Measurements from ENCODE around the gene PKD1.
"Not testable (repeated sequence)": the region's sequence is repeated elsewhere in the genome, so short reads cannot be mapped to it uniquely, and the experiment has no call there.

Gene PKD1

DNA sequence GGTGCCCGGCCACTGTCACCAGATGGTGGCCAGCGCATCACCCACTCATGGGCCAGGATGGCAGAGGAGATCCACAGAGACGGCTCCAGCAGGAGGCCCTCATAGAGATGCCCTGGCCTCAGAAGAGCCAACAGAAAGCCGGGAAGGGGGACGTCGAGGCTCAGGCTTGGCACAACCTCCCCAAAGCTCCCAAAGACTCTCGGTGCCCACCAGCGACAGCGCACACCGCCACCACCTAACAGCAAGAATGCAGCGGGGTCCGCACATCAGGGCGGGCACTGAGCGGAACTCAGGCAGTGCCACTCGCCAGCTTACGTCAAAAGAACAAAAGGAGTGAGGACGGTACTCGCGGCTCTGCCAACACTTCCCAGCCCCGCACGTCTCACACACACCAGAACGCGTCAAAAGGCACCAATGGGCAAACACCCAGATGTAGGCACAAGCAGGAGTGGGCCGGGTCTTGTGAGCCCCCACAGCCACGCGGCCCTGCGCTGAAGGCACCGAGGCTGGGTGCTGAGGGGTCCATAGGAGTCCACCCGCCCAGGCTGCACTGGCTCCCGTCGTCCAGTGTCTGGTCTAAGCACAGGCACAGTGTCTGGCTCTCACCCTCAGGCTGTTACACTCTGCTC, 8.7 kb downstream of the PKD1 start:
- not testable (repeated sequence) for DNase-seq (ENCODE audit: insufficient read length, low spot score); FAIRE-seq

DNA sequence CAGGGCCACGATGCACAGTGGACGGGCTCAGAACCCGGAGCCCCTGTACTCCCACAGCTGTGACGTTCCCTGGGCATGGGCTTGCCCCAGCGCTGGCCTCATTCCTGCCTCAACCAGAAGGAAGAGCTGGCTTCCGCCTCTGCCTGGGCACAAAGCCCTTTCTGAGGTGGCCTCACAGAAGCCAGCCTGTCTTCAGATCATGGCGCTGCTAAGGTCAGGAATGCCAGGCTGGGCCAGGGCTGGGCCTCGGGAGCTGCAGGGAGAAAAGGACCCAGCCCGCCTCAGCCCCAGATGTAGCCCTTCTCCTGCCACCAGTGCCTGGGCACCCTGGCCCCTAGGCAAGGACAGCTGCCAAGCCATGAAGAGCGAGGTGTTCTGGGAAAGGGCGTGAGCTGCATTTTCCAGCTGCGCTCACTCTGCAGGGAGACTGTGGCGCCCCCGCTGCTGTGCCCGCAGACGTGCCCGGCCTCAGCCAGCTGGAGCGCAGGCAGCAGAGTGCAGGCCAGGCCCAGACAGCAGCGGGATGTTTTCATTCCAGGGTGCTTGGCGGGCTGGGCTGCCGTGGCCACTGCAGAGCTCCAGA, 9.4 kb downstream of the PKD1 start:
- FAIRE-seq; DNase-seq (ENCODE audit: insufficient read length, low spot score): not testable (repeated sequence)

DNA sequence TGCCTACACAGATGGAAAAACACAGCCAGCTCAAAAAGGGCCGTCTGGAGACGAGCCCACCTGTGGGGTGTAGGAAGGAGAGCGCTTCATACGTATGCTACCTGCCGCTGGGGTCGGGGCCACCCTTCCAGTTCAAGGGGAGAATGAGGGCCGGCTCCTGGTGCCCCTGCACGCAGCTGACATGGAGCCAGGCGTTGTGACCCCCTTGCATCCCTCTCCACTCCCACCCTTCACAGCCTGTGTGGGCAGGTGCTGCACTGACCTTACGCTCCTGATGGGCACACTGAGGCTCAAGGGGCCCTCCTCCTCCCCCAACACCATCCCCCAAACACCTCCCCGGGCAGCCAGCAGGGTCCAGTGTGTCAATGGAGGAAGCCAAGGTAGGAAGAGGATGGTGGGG, 10.1 kb downstream of the PKD1 start:
- not testable (repeated sequence) for DNase-seq (ENCODE audit: insufficient read length, low spot score); FAIRE-seq

DNA sequence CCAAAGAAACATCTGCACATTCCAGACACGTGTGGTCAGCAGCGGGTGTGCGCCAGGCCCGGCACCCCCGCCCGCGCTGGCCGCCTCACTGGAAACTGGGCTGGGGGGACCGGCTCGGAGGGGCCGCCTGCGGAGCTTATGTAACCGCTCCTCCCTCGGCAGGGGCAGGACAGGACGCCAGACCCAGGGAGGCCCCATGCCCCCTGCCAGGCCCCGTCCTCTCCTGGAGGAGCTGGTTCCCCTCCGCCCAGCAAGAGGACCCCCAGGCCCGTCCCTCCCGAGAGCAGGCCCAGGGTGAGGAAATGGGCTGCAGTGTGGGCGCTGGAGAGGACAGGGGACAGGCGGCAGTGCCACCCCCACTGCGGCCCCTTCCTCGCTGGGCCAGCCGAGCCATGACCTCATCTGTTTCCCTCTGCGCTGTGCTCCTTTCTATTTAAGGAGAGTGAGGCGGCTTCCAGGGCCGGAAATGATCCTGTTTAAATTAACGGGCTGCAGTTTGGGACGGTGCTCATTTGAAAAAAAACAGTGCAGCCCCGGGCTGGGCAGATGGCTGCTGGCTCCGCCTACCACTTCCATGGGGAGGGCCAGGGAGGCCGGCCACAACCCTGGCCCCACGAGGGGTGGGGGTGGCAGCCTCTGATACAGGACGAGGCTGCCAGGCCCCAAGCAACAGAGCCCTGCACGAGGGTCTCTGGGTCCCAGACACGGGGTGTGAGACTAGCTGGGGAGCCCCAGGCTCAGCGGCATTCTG, 10.8 kb downstream of the PKD1 start:
- not testable (repeated sequence) for FAIRE-seq; DNase-seq (ENCODE audit: insufficient read length, low spot score)

DNA sequence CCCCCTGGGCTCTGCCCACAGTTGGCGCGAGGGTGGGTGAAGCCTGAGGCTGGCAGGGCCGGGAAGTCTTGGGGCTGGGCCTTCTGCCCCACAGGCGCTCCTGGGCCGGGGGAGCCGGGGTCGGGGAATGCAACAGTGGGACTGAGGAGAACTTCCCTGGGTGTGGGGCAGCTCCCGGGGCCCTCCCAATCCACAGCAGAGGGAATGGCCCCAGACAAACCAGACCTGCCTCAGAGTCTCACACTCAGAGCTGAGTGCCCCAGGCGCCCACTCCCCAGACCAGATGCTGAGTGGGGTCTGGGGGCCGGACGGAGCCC, 11.4 kb downstream of the PKD1 start:
- DNase-seq (ENCODE audit: insufficient read length, low spot score); FAIRE-seq: not testable (repeated sequence)

DNA sequence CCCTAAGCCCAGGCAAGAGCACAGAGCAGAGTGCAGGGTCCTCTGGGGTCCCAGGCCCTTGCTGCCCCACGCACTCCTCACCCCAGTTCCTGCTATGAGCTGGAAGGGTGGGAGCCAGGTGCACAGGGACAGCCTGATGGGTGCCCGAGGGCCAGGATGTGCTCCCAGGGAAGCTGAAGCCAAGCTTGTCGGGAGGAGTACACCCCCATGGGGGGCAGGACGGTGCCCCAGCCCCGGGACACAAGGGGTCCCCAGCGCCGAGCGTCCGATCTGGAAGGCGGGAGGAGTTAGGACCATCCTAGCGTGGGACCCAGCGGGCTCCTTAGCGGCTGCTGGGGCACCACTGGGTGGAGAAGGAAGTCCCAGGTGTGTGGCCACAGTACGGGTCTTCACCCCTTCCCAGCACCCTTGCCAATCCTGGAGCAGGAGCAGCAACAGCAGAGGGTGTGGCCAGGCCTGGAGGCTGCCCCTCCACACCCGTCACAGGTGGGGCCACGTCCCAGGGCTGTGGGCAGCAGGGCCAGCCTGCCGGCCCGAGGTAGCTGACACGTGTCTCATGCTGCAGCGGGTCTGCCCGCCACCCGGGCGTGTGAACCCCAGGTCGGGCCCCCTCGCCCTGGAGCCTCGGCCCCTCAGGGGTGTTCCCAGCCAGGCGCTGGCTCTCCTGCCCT, 11.9 kb downstream of the PKD1 start:
- not testable (repeated sequence) for DNase-seq (ENCODE audit: insufficient read length, low spot score); FAIRE-seq

DNA sequence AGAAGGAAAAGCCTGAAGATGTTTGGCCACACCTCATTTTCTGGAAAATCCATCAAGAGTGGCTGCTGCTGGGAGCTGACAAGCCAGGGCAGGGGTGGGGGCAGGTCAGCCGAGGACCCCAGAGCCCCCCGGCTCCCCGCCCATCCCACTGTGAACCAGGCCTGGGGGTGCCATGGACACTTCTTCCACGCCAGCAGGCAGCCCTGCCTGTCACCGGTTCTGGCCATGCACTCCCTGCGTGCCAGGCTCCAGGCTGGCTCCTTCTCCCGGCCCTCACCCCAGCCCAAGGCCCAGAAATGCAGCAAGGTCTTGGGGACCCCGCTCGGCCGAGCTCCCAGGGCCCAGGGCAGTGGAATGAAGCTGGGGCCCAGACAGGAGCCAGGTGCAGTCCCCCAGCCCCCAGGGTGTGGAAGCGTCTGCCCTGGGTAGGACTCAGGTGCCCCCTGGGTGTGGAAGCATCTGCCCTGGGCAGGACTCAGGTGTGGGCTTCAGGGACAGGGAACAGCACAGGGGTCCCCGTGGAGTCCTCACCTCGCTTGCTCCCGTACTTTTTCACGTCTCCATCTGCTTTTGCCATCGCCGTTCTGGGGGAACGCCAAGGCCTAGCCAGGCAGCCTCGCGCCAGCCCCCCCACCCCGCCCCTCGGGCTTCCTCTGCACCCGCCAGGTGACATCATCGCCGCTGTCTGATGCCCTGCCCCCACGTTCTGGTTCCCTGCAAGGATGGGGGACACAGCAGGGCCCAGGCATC, 12.6 kb downstream of the PKD1 start:
- FAIRE-seq; DNase-seq (ENCODE audit: insufficient read length, low spot score): not testable (repeated sequence)

DNA sequence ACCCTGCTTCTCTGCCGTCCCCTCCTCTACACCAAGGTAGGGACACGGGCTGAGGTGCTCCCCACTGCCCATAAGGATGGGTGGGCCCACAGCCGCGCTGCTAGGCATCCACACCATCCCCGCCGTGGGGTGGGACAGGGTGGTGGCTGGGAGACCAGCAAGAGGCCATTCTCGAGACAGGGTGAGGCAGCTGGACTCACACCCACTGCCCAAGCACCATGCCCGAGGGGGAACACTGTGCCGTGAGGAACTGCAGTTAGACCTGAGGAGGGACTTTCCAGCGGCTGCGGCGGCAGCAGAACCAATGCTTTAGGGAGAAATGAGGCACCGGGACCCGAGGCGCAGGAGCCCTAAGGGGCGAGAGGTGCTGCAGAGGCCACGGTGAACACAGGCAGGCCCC, 13.3 kb downstream of the PKD1 start:
- FAIRE-seq (no peak), DNase-seq (ENCODE audit: insufficient read length, low spot score) (no peak)

DNA sequence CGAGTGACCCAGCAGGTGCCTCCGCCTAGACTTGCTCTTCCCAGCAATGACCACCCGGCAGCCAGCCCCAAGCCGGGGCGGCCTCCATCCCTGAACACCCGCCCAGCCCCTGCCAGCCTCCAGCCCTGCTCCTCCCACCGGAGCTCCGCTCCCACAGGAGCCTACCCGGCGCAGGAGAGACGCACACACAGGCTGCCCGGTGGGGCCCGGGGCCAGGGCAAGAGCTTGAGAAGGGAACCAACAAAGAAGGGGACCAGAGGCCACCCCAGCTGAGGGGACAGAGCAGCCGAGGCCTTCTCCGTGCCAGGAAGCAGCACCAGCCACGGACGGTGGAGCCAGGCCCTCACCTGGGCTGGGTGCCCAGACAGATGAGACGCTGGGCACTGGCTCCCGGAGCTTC, 13.8 kb downstream of the PKD1 start:
- FAIRE-seq = no peak
- DNase-seq (ENCODE audit: insufficient read length, low spot score) = no peak

DNA sequence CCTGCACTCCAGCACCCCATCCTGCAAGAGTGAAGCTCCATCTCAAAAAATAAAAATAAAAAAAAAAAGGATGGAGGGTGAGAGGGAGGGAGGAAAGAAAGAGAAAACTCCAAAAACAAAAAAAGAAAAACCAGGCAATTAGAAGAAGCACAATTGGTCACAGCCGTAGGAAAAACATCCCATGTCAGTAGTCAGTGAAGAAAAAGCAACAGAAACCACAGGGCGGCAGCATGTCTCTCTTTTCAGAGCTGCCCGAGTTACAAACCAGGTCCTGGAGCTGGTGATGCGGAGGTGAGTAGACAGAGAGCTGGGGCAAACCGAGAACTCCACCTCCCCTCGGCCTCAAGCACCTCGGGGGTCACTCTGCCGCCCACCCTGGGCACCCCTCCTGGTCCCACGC, 14.4 kb downstream of the PKD1 start:
- not testable (repeated sequence) for FAIRE-seq; DNase-seq (ENCODE audit: insufficient read length, low spot score)

DNA sequence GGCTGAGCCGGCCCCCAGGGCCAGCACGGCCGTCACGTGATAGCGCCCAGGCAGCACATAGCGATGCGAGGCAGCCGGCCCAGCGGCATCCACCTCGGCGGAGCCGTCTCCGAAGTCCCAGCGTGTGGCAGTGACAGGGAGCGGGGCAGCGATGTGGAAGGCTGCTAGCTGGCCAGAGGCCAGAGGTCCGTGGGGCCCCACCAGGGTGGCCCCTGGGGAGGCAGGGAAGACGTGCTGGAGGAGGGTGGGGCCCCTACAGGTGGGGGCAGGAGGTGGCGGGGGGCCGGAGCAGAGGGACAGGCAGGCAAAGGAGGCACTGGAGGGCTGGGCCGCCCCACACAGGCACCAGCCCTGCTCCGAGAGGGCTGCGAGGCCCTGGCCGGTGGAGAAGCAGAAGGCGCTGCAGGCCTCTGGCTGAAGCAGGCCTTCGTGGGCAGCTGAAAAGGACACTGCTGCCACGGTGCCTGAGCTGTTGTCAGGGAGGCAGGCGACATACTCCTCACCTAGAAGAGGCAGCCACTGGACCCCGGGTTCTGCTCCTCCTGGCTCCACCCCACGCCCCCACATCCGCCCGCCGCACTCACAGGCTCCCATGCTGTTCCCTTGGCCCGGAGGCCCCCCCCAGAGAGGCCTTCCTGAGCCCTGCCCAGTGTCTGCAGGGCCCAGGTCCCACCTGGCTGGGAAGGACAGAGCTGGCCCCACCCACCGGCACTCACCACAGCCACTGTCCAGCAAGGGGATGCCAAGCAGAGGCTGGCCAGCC, 17.6 kb downstream of the PKD1 start:
- not testable (repeated sequence) for FAIRE-seq

DNA sequence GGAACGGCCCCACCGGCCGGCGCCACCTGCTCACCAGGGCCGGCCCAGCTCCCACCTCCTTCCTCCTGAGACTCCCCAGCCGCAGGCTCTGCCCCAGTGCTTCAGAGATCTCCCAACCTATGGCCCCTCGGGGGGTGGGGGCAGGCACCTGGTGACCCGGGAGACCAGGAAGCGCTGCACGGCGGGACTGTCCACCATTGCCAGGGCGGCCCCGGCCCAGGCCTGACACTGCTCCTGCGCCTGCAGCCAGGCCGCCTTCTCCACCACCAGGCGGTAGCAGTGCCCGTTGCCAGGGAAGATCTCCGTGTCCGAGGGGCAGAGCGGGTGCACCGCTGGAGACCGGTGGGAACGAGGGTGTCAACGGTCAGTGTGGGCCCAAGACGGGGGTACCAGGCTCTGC, 18.4 kb downstream of the PKD1 start:
- not testable (repeated sequence) for FAIRE-seq; DNase-seq (ENCODE audit: insufficient read length, low spot score)

More for the DNA sequence above, 17.6 kb downstream of the PKD1 start:
- DNase-seq (ENCODE audit: insufficient read length, low spot score) = not testable (repeated sequence)

DNA sequence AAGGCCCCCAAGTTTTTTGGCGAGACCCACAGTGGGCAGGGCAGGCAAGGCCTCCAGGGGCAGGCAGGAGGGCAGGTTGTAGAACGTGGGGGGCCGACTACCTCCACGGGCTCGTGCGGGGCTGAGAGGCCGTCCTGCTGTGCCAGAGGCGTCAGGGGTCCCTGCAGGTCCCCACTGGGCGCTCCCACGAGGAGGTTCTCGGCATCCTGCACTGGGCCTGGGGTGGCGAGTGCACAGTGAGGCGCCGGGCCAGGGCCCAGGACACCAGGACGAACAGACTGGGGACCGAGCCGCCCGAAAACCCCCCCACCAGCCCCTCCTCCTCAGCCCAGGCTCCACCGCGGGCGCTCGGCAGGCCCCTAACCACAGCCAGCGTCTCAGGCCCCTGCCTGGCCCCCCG, 19.3 kb downstream of the PKD1 start:
- FAIRE-seq; DNase-seq (ENCODE audit: insufficient read length, low spot score): not testable (repeated sequence)

DNA sequence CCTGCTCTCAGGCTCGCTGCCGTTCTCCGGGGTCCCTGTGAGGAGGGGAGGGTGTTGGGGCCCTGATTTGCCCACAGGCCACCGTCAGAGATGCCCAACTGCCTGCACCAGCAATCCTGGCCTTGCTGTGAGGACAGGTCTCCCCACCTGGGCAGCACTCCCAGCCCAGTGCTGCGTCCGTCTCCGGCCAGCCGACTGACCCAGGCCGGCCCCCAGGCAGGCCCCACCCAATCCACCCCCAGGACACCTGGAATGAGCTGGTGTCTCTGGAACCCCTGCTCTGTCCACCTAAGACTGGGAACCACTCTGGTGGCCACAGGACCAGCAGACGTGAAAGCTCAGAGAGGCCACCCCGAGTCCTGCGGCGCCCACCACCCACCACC, 20.1 kb downstream of the PKD1 start:
- DNase-seq (ENCODE audit: insufficient read length, low spot score) = no peak
- FAIRE-seq = no peak

DNA sequence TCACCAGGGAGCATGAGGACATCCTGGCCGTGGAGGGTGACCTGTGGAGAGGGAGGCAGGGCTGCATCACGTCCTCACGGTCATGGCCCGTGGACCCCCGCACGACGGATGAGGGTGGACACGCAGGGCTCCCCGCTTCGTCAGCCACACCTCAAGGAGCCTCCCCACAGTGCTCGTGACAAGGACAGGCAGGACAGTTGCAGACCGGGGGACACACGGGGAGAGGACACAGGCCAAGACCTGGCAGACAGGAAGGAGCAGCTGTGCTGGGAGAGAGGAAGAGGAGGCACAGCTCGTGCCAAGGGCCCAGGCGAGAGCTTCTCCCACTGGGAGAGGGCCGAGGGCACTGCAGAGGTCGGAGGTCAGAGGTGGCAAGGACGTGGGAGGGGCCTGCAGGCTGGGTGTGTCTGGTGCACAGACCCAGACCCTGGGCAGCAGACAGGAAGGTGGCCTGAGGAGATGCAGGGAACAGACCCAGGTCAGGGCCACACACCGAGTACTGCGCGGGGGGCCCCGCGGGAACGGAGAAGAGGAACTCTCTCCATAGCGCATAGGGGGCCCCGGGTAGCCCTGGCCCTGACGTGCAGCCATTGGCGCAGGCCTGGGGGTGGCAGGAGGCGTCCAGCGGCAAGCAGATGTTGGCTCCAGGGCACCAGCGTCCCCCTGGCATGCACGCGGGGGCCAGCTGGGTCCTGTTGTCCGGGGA, 20.7 kb downstream of the PKD1 start:
- not testable (repeated sequence) for FAIRE-seq; DNase-seq (ENCODE audit: insufficient read length, low spot score)

DNA sequence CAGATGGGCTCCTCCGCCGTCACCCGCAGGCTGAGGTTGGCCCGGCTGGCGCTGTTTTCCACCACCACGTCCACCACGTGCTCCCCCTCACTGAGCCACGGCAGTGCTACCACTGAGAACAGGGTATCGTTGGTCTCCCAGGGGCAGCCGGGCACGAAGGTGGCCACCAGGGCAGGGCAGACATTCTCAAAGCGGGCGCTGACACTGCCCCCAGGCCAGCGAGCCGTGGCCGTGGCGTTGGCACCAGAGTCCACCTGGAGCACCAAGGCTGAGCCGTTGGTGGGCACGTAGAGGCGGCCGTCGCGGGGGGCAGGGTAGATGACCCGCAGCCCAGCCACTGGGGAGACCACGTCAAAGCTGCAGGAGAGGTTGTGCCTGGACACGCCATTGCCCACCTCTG, 21.5 kb downstream of the PKD1 start:
- not testable (repeated sequence) for DNase-seq (ENCODE audit: insufficient read length, low spot score); FAIRE-seq

DNA sequence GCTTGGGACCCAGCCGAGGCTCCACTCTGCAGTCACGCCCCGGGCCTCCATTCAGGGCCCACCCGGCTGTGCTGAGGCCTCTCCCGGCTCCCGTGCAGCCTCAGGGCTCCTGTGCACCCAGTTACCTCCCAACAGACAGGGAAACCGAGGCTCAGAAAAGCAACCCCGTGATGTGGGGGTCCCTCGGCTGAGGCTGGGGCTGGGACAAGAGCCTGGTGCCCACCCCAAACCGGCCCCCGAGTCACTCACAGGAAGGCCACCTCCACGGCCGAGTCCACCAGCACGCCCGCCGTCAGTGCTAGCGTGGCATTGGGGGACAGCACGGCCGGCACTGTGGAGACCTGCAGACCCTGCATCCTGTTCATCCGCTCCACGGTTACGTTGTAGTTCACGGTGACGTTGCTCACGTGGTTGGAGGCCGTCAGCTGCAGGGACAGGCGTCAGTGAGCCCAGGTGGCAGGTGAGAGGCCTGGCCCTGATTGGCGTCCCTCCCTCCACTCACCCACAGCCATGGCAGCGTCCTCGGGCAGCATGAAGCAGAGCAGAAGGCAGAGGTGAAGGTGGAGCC, 23.1 kb downstream of the PKD1 start:
- not testable (repeated sequence) for FAIRE-seq; DNase-seq (ENCODE audit: insufficient read length, low spot score)

DNA sequence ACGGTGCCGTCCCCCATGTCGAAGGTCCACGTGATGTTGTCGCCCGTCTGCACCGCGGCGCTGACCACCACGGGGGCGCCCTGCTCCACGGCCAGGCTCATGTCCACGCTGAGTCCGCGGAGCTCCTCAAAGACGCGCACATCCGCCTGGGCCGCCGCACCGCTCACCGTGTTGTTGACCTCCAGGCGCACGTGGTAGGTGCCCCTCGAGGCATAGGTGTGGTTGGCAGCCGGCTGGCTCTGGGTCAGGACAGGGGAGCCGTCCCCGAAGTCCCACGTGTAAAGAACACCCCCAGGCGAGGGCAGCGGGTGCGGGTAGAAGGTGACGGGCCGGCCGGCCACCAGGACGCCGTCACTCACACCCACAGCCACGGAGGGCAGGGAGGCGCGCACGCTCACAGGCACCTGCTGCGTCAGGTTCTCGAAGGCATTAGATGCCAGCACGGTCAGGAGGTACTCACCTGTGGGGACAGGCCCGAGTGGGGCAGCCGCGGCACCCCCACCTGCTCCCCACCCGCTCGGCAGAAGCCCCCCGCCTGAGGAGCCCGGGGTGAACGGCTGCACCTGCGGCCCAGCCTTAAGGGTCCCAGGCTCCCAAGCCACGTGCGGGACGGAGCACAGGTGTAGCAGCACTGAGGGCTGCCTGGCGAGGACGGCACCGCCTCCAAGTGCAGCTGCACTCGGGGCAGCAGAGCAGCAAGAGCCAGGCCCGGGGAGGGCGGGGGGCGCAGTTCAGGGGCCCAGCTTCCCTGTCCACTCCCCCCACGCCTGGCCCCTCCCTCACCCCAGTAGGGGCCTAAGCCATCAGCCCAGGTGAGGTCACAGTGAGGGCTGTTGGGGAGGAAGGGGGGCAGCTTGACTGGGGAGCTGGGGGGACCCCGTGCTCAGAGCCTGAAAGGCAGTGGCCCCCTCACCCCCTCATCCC, 24.0 kb downstream of the PKD1 start:
- FAIRE-seq; DNase-seq (ENCODE audit: insufficient read length, low spot score): not testable (repeated sequence)
